A673 (cell line): ENCODE data around the gene MPP1.

Experiments used
- EZH2 ChIP-seq: fragments of 200-600 bp; sonication (generic); IDR thresholded peaks from 2 replicates; pipeline ENCODE4 v1.6.1; 2017; ENCODE audit warnings: borderline replicate concordance, low read depth, mild to moderate bottlenecking, mixed read lengths, antibody characterized with exemption, low read length; ENCODE audit not compliant: poor library complexity, severe bottlenecking
- TF ChIP-seq, protein P1 (sequence below): fragments of 300-800, 200-600 bp; sonication (generic); conservative IDR thresholded peaks from 2 replicates; pipeline ENCODE4 v1.5.1; 2017; ENCODE audit warnings: low read depth, mild to moderate bottlenecking, antibody characterized with exemption, low read length, moderate library complexity, mixed read lengths

DNA sequence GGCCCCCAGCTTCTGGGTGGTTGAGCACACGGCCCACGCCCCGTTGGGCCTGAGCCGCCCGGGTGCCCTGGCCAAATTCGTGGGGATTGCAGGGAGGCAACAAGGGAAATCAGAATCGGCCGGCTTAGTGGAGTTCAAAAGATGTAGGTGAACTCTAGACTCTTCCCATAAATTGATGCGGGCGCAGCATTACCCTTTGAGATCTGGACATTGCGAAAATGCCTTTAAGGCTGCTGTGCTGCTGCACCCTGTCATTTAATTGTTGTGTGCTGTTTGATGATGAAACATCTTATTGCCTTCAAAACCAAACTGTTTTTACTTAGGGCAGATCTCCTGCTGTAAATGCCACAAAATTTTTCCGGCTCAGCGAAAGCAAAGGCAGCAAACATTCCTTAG is 409 bp upstream of the MPP1 start:
- TF ChIP-seq EZH2: no peak
- TF ChIP-seq, protein P1, sequence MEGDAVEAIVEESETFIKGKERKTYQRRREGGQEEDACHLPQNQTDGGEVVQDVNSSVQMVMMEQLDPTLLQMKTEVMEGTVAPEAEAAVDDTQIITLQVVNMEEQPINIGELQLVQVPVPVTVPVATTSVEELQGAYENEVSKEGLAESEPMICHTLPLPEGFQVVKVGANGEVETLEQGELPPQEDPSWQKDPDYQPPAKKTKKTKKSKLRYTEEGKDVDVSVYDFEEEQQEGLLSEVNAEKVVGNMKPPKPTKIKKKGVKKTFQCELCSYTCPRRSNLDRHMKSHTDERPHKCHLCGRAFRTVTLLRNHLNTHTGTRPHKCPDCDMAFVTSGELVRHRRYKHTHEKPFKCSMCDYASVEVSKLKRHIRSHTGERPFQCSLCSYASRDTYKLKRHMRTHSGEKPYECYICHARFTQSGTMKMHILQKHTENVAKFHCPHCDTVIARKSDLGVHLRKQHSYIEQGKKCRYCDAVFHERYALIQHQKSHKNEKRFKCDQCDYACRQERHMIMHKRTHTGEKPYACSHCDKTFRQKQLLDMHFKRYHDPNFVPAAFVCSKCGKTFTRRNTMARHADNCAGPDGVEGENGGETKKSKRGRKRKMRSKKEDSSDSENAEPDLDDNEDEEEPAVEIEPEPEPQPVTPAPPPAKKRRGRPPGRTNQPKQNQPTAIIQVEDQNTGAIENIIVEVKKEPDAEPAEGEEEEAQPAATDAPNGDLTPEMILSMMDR: no peak
